ENCODE data around the gene KANSL2. TPM values are rescaled to one million over a fixed set of nuclear protein-coding genes. Genes with fewer than 3 reads are reported as not detected.
A peak's percentile ranks its signal among the peaks of the same experiment; 100 is the strongest.
"Not testable (repeated sequence)": the region's sequence is repeated elsewhere in the genome, so short reads cannot be mapped to it uniquely, and the experiment has no call there.

The KANSL2 gene
- total RNA-seq, 2 experiments from 2014 or later, result 47.1 to 52.7 TPM

DNA sequence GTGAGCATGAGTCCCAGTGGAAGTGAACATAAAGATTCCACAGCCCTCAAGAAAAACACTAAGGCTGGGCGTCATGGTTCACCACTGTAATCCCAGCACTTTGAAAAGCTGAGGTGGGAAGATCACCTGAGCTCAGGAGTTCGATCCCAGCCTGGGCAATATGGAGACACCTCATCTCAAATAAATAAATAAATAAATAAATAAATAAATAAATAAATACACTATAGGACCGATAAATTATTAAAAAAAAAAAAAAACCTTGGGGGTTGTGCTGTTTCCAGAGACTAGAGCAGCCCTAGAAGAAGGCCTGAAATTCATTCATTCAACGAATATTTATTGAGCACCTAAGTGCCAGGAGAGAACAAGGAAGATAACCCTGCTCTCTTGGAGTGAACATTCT is 1.5 kb upstream of the KANSL2 start:
- no peaks in the 10 kb centered on the region for H3K9me3 ChIP-seq (ENCODE audit: low read length)
- peaks cover 30% of the 10 kb centered on the region for H3K4me1 ChIP-seq (ENCODE audit: insufficient read depth, low read length, poor library complexity, severe bottlenecking)
- H2AFZ ChIP-seq (ENCODE audit: low read length), result no peak overlapping the region
- peaks cover 36% of the 10 kb centered on the region for H3K36me3 ChIP-seq (ENCODE audit: insufficient read depth, low read length)
- ChIA-PET POLR2A (interaction anchor here (0.6 to 2.1 kb wide), 7 partner anchors 9 to 1464 kb away, joined by 3 to 6 read pairs (median 4); no protein-coding TSS in a partner anchor), CTCF (ENCODE audit: unreplicated experiment) (no interaction called here)
- no TSS peak for BruUV-seq (replicated peaks)
- TF ChIP-seq, protein P1, sequence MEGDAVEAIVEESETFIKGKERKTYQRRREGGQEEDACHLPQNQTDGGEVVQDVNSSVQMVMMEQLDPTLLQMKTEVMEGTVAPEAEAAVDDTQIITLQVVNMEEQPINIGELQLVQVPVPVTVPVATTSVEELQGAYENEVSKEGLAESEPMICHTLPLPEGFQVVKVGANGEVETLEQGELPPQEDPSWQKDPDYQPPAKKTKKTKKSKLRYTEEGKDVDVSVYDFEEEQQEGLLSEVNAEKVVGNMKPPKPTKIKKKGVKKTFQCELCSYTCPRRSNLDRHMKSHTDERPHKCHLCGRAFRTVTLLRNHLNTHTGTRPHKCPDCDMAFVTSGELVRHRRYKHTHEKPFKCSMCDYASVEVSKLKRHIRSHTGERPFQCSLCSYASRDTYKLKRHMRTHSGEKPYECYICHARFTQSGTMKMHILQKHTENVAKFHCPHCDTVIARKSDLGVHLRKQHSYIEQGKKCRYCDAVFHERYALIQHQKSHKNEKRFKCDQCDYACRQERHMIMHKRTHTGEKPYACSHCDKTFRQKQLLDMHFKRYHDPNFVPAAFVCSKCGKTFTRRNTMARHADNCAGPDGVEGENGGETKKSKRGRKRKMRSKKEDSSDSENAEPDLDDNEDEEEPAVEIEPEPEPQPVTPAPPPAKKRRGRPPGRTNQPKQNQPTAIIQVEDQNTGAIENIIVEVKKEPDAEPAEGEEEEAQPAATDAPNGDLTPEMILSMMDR (conservative IDR thresholded peaks at IDR 0.05; ENCODE audit: low read length), result no peak
- TF ChIP-seq EZH2phosphoT487 (IDR thresholded peaks at IDR 0.05; ENCODE audit: borderline replicate concordance, low read depth, low read length), result no peak
- peaks cover 34% of the 10 kb centered on the region for H3K79me2 ChIP-seq (ENCODE audit: insufficient read depth, low read depth, low read length)
- no peak overlapping the region for H3K4me2 ChIP-seq (ENCODE audit: low read length)
- H3K9me2 ChIP-seq (ENCODE audit: insufficient read depth, low read length), result no peaks in the 10 kb centered on the region
- intact Hi-C loops (cut with micrococcal nuclease; ENCODE audit: unreplicated experiment), result no loop called here
- H3K27ac ChIP-seq (ENCODE audit: low read depth, low read length, poor library complexity, severe bottlenecking), result no peak overlapping the region
- DNase-seq (ENCODE audit: low spot score), result no peak
- H4K20me1 ChIP-seq (ENCODE audit: insufficient read depth, low read length), result peaks cover 20% of the 10 kb centered on the region; the same call in 1 of the 2 replicates
- no peak overlapping the region for H3K4me3 ChIP-seq (ENCODE audit: low read depth, low read length, poor library complexity, severe bottlenecking)

DNA sequence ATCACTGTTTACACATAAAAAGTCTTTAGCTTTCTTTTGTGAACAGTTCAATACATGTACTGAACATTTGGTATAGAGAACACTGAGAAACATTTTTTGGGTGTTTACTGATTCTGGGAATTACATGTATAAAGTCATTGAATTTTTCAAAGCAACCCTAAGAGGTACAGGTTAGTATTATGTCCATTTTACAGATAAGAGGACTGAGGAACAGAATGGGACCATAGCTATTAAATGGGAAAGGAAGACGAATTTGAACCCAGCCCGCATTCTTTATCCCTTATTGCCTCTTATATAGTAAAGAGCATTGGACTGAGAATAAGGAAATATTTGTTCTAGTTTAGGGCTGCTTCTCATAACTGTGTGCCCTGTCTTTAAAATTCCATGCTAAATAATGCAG is 889 bp upstream of the KANSL2 start:
- POLR2A ChIA-PET, result interaction anchor here (0.5 to 2.1 kb wide), 9 partner anchors 10 to 1463 kb away, joined by 3 to 6 read pairs (median 4); partner anchors contain the start of gene CCNT1

DNA sequence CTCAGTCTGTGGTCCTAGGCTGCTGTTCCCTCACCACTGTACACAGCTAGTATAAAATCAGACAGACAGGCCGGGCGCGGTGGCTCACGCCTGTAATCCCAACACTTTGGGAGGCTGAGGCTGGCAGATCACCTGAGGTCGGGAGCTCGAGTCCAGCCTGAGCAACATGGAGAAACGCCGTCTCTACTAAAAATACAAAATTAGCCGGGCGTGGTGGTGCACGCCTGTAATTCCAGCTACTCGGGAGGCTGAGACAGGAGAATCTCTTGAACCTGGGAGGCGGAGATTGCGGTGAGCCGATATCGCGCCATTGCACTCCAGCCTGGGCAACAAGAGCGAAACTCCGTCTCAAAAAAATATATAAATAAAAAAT is 481 bp upstream of the KANSL2 start:
- CTCF ChIA-PET (ENCODE audit: unreplicated experiment); H3K9me2 ChIP-seq (ENCODE audit: insufficient read depth, low read length); DNase-seq (ENCODE audit: low spot score); H3K9me3 ChIP-seq (ENCODE audit: low read length); BruUV-seq (replicated peaks); H3K27ac ChIP-seq (ENCODE audit: low read depth, low read length, poor library complexity, severe bottlenecking): not testable (repeated sequence)
- Histone ChIP-seq H3K36me3 (ENCODE audit: insufficient read depth, low read length) (peaks cover 36% of the 10 kb centered on the region), H2AFZ (ENCODE audit: low read length) (peak overlapping the region; percentile 85), H3K4me2 (ENCODE audit: low read length) (peak overlapping the region; percentile 86), H3K4me1 (ENCODE audit: insufficient read depth, low read length, poor library complexity, severe bottlenecking) (peaks cover 40% of the 10 kb centered on the region), H3K79me2 (ENCODE audit: insufficient read depth, low read depth, low read length) (peaks cover 45% of the 10 kb centered on the region), H3K4me3 (ENCODE audit: low read depth, low read length, poor library complexity, severe bottlenecking) (peak overlapping the region; percentile 87), H4K20me1 (ENCODE audit: insufficient read depth, low read length) (peaks cover 27% of the 10 kb centered on the region; the same call in 1 of the 2 replicates)
- intact Hi-C loops (cut with micrococcal nuclease; ENCODE audit: unreplicated experiment), result loop anchor here (1.0 kb wide), 1 partner anchor 34 kb away; the partner anchor contains the start of gene CCNT1
- POLR2A ChIA-PET, result interaction anchor here (0.7 to 2.1 kb wide), 8 partner anchors 9 to 133 kb away, joined by 3 to 6 read pairs (median 4); partner anchors contain the start of gene CCNT1

More for the DNA sequence above, 889 bp upstream of the KANSL2 start:
- no peaks in the 10 kb centered on the region for H3K9me3 ChIP-seq (ENCODE audit: low read length)
- H3K9me2 ChIP-seq (ENCODE audit: insufficient read depth, low read length), result no peaks in the 10 kb centered on the region
- CTCF ChIA-PET (ENCODE audit: unreplicated experiment), result no interaction called here
- DNase-seq (ENCODE audit: low spot score), result no peak
- H3K79me2 ChIP-seq (ENCODE audit: insufficient read depth, low read depth, low read length), result peaks cover 40% of the 10 kb centered on the region
- no TSS peak for BruUV-seq (replicated peaks)
- peak overlapping the region; percentile 86 for H3K4me2 ChIP-seq (ENCODE audit: low read length)
- peak overlapping the region; percentile 85 for H2AFZ ChIP-seq (ENCODE audit: low read length)
- H4K20me1 ChIP-seq (ENCODE audit: insufficient read depth, low read length), result peaks cover 25% of the 10 kb centered on the region; the same call in 1 of the 2 replicates
- intact Hi-C loops (cut with micrococcal nuclease; ENCODE audit: unreplicated experiment), result loop anchor here (1.0 kb wide), 1 partner anchor 33 kb away; the partner anchor contains the start of gene CCNT1
- H3K27ac ChIP-seq (ENCODE audit: low read depth, low read length, poor library complexity, severe bottlenecking), result no peak overlapping the region
- no peak for TF ChIP-seq EZH2phosphoT487 (IDR thresholded peaks at IDR 0.05; ENCODE audit: borderline replicate concordance, low read depth, low read length)
- TF ChIP-seq, protein P1 (conservative IDR thresholded peaks at IDR 0.05; ENCODE audit: low read length), result no peak
- peaks cover 36% of the 10 kb centered on the region for H3K4me1 ChIP-seq (ENCODE audit: insufficient read depth, low read length, poor library complexity, severe bottlenecking)
- peak overlapping the region; percentile 87 for H3K4me3 ChIP-seq (ENCODE audit: low read depth, low read length, poor library complexity, severe bottlenecking)
- peaks cover 36% of the 10 kb centered on the region for H3K36me3 ChIP-seq (ENCODE audit: insufficient read depth, low read length)

Data from OCI-LY7 (cell line).